ENCODE measurements around the gene CRTC1.

DNA sequence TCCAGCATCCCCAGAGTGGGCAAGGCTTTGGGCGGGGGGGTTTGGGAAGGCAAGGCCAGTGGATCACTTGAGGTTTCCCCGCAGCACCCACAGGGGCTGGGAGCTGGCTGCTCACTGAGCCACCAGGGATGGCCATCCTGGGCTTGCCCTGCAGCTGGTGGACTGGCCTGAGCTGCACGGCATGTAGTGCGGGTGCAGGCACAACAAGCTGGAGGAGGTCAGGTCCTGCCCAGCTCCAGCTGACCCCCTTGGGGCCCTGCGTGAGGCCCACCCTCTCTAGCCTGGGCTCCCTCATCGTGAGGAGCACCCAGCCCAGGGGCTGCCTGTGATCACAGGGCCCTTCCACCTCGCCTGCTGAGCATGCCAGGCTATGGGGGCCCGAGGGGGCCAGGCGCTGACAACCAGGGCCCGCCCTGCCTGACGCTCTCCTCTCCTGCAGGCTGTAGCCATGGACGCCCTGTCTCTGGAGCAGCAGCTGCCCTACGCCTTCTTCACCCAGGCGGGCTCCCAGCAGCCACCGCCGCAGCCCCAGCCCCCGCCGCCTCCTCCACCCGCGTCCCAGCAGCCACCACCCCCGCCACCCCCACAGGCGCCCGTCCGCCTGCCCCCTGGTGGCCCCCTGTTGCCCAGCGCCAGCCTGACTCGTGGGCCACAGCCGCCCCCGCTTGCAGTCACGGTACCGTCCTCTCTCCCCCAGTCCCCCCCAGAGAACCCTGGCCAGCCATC lies 84.7 kb downstream of the CRTC1 start:
- TF ChIP-seq, protein P1, sequence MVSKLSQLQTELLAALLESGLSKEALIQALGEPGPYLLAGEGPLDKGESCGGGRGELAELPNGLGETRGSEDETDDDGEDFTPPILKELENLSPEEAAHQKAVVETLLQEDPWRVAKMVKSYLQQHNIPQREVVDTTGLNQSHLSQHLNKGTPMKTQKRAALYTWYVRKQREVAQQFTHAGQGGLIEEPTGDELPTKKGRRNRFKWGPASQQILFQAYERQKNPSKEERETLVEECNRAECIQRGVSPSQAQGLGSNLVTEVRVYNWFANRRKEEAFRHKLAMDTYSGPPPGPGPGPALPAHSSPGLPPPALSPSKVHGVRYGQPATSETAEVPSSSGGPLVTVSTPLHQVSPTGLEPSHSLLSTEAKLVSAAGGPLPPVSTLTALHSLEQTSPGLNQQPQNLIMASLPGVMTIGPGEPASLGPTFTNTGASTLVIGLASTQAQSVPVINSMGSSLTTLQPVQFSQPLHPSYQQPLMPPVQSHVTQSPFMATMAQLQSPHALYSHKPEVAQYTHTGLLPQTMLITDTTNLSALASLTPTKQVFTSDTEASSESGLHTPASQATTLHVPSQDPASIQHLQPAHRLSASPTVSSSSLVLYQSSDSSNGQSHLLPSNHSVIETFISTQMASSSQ (IDR thresholded peaks at IDR 0.05; ENCODE audit: low read depth) = no peak
- TF ChIP-seq, protein P1 (CRISPR knock-in tag; IDR thresholded peaks at IDR 0.05; ENCODE audit: borderline replicate concordance) = no peak
- no peak for TF ChIP-seq NR2F2 (IDR thresholded peaks at IDR 0.05; ENCODE audit: borderline replicate concordance, low read depth)
- TF ChIP-seq, protein P2, sequence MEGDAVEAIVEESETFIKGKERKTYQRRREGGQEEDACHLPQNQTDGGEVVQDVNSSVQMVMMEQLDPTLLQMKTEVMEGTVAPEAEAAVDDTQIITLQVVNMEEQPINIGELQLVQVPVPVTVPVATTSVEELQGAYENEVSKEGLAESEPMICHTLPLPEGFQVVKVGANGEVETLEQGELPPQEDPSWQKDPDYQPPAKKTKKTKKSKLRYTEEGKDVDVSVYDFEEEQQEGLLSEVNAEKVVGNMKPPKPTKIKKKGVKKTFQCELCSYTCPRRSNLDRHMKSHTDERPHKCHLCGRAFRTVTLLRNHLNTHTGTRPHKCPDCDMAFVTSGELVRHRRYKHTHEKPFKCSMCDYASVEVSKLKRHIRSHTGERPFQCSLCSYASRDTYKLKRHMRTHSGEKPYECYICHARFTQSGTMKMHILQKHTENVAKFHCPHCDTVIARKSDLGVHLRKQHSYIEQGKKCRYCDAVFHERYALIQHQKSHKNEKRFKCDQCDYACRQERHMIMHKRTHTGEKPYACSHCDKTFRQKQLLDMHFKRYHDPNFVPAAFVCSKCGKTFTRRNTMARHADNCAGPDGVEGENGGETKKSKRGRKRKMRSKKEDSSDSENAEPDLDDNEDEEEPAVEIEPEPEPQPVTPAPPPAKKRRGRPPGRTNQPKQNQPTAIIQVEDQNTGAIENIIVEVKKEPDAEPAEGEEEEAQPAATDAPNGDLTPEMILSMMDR (CRISPR knock-in tag; IDR thresholded peaks at IDR 0.05) = no peak; the same call in 1 of the 2 replicates

Data from HepG2 (cell line).